ENCODE measurements around the gene RHPN2.

The RHPN2 gene

DNA sequence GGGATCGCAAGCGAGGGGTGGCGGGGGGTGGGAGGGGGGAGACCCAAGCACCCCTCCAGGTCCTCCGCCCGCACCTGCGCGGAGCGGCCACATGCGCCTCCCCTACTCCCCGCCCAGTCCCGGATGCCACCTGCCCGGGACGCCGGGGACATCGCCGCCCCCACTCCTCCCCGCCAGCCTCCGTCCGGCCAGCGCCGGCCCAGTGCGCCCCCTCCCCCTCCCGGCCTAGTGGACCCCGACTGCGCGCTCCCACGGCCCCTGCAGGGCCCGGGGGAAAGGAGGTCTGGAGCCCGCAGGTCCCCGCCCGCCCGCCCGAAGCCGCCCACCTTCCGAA is 263 bp downstream of the RHPN2 start:
- Histone ChIP-seq H3K27ac (ENCODE audit: low read depth, low read length, severe bottlenecking) (no peak overlapping the region), H3K4me1 (ENCODE audit: control insufficient read depth, insufficient read depth, low read length, poor library complexity, severe bottlenecking) (peaks cover 4% of the 10 kb centered on the region), H3K36me3 (ENCODE audit: control insufficient read depth, insufficient read depth, low read length) (no peaks in the 10 kb centered on the region), H3K9me3 (ENCODE audit: control insufficient read depth, low read length) (no peaks in the 10 kb centered on the region), H3K4me3 (ENCODE audit: extremely low read depth, insufficient read depth, low read length, poor library complexity, severe bottlenecking) (peak overlapping the region; percentile 53)
- 0% methylated on average over 3 to 17 of the region's 35 CpGs for WGBS, 2 experiments (ENCODE audit: insufficient coverage in 2 of 2)

DNA sequence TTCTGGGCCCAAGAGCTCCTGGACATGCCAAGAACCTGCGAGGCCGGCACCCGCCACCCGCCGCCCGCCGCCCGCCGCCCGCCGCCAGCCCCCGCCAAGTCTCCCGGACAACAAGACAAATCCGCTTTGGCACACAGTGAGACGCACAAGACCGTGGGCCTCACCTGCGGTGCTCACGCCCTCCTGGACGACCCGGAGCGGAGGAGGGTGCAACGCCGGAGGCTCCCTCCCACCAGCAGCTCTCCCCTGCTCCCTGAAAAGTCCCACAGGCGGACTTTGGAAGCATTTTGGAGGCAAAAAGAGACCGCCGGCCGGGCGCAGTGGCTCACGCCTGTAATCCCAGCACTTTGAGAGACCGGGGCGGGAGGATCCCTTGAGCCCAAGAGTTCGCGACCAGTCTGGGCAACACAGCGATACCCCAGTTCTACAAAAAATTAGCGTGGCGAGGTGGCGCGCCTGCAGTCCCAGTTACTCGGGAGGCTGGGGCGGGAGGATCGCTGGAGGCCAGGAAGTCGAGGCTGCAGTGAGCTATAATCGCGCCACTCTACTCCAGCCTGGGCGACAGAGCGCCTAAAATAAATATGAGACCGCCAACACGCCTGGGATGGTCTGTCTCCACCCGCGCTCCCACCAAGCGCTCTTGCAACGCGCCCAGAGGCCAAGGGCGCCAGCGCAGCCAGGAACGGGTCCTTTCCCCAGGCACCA is 783 bp downstream of the RHPN2 start:
- Histone ChIP-seq H3K4me3 (ENCODE audit: extremely low read depth, insufficient read depth, low read length, poor library complexity, severe bottlenecking) (peak overlapping the region; percentile 53), H3K9me3 (ENCODE audit: control insufficient read depth, low read length) (no peaks in the 10 kb centered on the region), H3K36me3 (ENCODE audit: control insufficient read depth, insufficient read depth, low read length) (no peaks in the 10 kb centered on the region), H3K4me1 (ENCODE audit: control insufficient read depth, insufficient read depth, low read length, poor library complexity, severe bottlenecking) (peaks cover 4% of the 10 kb centered on the region), H3K27ac (ENCODE audit: low read depth, low read length, severe bottlenecking) (no peak overlapping the region)
- WGBS, 2 experiments (ENCODE audit: insufficient coverage in 2 of 2), result 6 to 8% methylated on average over 31 to 50 of the region's 56 CpGs

DNA sequence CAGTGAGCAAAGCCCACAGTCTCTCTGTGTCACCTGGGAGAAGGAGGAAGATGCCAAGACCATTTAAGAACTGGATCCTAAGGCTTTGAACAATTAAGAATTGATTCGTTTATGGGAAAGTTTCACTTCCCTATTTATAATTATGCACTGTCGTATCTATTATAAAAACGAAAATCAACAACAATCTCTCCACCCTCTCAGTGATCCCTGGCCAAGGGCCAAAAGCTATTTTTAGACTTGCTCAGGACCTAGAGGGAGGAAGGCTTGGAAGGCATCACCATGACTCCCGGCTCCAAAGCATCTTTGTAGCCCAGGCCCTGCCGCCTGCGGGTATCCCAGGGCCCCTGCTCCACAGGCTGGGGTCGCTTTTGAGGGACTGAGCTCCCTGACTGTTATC is 1.3 kb downstream of the RHPN2 start:
- 24 to 39% methylated on average over 3 to 6 of the region's 7 CpGs for WGBS, 2 experiments (ENCODE audit: insufficient coverage in 2 of 2)
- H3K9me3 ChIP-seq (ENCODE audit: control insufficient read depth, low read length), result no peaks in the 10 kb centered on the region
- peak overlapping the region; percentile 53 for H3K4me3 ChIP-seq (ENCODE audit: extremely low read depth, insufficient read depth, low read length, poor library complexity, severe bottlenecking)
- peaks cover 5% of the 10 kb centered on the region for H3K4me1 ChIP-seq (ENCODE audit: control insufficient read depth, insufficient read depth, low read length, poor library complexity, severe bottlenecking)
- H3K36me3 ChIP-seq (ENCODE audit: control insufficient read depth, insufficient read depth, low read length), result no peaks in the 10 kb centered on the region
- no peak overlapping the region for H3K27ac ChIP-seq (ENCODE audit: low read depth, low read length, severe bottlenecking)

DNA sequence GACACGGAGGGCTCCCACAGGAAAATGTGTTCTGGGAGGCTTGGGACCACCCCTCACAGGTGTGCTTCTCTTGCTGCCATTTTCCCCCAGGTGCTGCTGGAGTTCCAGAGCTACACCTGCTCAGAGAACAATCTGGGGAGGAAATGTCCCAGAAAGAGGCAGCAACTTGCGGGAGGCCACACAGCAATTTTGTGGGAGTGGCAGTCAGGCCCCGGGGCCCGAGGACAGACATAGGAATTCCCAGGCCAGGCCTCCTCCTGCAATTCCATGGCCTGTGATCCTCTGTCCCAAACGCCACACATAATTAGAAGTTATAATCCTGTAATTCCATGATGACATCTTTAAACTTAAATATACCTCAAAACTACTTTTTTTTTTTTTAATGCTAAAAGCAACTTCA is 1.8 kb downstream of the RHPN2 start:
- Histone ChIP-seq H3K9me3 (ENCODE audit: control insufficient read depth, low read length) (no peaks in the 10 kb centered on the region), H3K27ac (ENCODE audit: low read depth, low read length, severe bottlenecking) (no peak overlapping the region), H3K36me3 (ENCODE audit: control insufficient read depth, insufficient read depth, low read length) (no peaks in the 10 kb centered on the region), H3K4me1 (ENCODE audit: control insufficient read depth, insufficient read depth, low read length, poor library complexity, severe bottlenecking) (peaks cover 8% of the 10 kb centered on the region), H3K4me3 (ENCODE audit: extremely low read depth, insufficient read depth, low read length, poor library complexity, severe bottlenecking) (no peak overlapping the region)
- 59 to 70% methylated on average over 4 to 5 of the region's 5 CpGs for WGBS, 2 experiments (ENCODE audit: insufficient coverage in 2 of 2)

DNA sequence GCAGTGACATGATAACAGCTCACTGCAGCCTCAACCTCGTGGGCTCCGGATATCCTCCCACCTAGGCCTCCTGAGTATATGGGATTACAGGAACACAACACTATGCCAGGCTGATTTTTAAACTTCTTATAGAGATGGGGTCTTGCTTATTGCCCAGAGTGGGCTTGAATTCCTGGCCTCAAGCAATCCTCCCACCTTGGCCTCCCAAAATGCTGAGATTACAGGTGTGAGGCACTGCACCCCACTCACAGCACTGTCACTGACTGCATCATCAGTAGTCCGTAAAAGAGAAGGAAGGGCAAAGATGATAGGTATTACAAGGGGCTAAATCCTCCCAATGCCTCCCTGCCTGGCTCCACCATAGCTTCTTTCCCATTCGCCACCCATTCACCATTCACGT is 4.1 kb downstream of the RHPN2 start:
- 86 to 94% methylated on average over 4 to 5 of the region's 5 CpGs for WGBS, 2 experiments (ENCODE audit: insufficient coverage in 2 of 2)
- Histone ChIP-seq H3K4me1 (ENCODE audit: control insufficient read depth, insufficient read depth, low read length, poor library complexity, severe bottlenecking) (peaks cover 8% of the 10 kb centered on the region), H3K4me3 (ENCODE audit: extremely low read depth, insufficient read depth, low read length, poor library complexity, severe bottlenecking) (no peak overlapping the region), H3K27ac (ENCODE audit: low read depth, low read length, severe bottlenecking) (no peak overlapping the region), H3K9me3 (ENCODE audit: control insufficient read depth, low read length) (no peaks in the 10 kb centered on the region), H3K36me3 (ENCODE audit: control insufficient read depth, insufficient read depth, low read length) (no peaks in the 10 kb centered on the region)

DNA sequence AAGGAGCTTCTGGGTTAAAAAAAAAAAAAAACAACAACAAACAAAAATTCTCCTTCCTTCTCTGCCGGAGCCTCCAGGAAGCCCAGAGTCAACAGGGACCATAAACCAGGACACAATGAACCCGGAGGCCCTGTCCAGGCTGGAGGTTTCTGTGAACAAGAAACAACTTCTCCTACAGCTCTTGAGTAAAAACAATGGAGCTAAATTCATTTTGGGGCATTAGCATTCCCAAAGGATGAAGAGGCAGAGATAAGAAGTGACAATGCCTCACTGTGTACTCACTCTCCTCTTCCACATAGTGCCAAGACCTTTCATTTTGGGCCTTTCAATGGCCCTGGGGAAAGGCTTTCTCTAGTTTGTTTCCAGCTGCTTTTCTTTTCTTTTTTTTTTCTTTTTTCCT is 9.0 kb downstream of the RHPN2 start:
- Histone ChIP-seq H3K9me3 (ENCODE audit: control insufficient read depth, low read length) (no peaks in the 10 kb centered on the region), H3K36me3 (ENCODE audit: control insufficient read depth, insufficient read depth, low read length) (peaks cover 6% of the 10 kb centered on the region), H3K4me1 (ENCODE audit: control insufficient read depth, insufficient read depth, low read length, poor library complexity, severe bottlenecking) (peaks cover 18% of the 10 kb centered on the region), H3K27ac (ENCODE audit: low read depth, low read length, severe bottlenecking) (peak overlapping the region; percentile 36), H3K4me3 (ENCODE audit: extremely low read depth, insufficient read depth, low read length, poor library complexity, severe bottlenecking) (no peak overlapping the region)
- WGBS, 2 experiments (ENCODE audit: insufficient coverage in 2 of 2), result no CpG with 5 or more reads among the region's 2 CpGs

DNA sequence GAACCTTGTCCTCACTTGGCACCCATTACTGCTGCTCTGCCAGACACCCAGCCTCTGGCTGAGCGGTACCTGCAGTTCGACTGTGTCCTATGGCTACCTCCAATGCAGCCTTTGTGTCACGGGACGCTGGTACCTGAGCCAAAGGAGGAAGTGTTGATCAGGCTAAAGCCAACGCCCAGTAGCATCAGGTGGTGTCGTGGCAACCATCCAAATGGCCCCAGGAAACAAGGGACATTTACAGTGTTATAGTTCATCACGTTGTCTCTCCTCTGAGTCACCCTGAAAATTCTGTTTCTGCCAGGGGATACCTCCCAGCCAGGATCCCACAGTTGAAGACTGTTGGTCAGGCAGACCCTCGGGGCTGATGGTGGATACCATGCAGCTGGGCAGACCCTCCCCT is 10.1 kb downstream of the RHPN2 start:
- Histone ChIP-seq H3K27ac (ENCODE audit: low read depth, low read length, severe bottlenecking) (no peak overlapping the region), H3K4me3 (ENCODE audit: extremely low read depth, insufficient read depth, low read length, poor library complexity, severe bottlenecking) (no peak overlapping the region), H3K9me3 (ENCODE audit: control insufficient read depth, low read length) (no peaks in the 10 kb centered on the region), H3K36me3 (ENCODE audit: control insufficient read depth, insufficient read depth, low read length) (peaks cover 9% of the 10 kb centered on the region), H3K4me1 (ENCODE audit: control insufficient read depth, insufficient read depth, low read length, poor library complexity, severe bottlenecking) (peaks cover 18% of the 10 kb centered on the region)
- 92 to 94% methylated on average over 8 of the region's 8 CpGs for WGBS, 2 experiments (ENCODE audit: insufficient coverage in 2 of 2)

DNA sequence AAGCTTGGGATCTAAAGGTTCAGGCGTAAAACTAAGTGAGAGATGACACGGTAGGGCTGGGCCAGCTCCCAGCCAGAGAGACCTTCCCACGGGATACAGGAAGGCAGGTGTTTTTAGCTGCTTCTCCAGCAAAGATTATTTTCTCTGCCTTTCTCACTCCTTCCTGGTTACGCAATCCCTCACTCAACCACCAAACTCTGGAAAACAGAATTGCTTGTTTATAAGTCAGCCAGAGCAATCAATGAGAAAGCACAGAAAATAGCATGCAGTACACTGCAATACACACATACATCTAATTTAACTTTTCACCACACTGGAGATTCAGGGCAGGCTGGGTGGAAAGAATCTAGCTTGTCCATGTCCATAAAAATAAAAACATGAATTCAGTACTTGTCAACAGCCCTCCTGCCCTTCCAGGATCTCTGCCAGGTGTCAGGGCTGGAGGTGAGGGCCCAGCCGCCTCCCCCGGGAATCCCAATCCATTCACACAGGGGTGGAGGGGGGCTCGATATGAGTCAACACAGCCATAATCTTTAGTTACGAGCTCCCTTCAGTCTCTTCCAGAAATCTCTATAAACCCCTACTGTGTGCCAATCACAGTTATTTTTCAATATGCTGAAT is 12.2 kb downstream of the RHPN2 start:
- Histone ChIP-seq H3K4me3 (ENCODE audit: extremely low read depth, insufficient read depth, low read length, poor library complexity, severe bottlenecking) (no peak overlapping the region), H3K27ac (ENCODE audit: low read depth, low read length, severe bottlenecking) (no peak overlapping the region), H3K9me3 (ENCODE audit: control insufficient read depth, low read length) (no peaks in the 10 kb centered on the region), H3K36me3 (ENCODE audit: control insufficient read depth, insufficient read depth, low read length) (peaks cover 9% of the 10 kb centered on the region), H3K4me1 (ENCODE audit: control insufficient read depth, insufficient read depth, low read length, poor library complexity, severe bottlenecking) (peaks cover 21% of the 10 kb centered on the region)
- WGBS, 2 experiments (ENCODE audit: insufficient coverage in 2 of 2), result 89 to 93% methylated on average over 6 to 7 of the region's 8 CpGs

DNA sequence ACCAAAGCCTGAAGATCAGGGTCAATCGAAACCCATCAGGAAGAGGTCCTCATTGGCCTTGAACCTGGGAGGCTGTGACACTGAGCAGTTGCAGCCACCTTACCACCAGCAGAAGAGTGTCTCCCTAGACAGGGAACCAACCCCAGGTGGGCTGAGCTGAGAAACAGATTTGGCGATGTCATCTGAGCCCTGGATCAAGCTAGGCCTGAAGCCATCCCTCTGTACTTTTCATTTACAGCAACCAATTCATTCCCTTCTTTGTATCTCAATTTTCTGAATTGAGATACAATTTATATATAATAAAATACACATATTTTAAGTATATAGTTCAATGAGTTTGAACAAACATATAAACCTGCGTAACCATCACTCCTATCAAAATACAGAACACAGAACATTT is 14.6 kb downstream of the RHPN2 start:
- 100% methylated on average over 1 to 2 of the region's 3 CpGs for WGBS, 2 experiments (ENCODE audit: insufficient coverage in 2 of 2)
- H3K4me3 ChIP-seq (ENCODE audit: extremely low read depth, insufficient read depth, low read length, poor library complexity, severe bottlenecking), result no peak overlapping the region
- peaks cover 16% of the 10 kb centered on the region for H3K4me1 ChIP-seq (ENCODE audit: control insufficient read depth, insufficient read depth, low read length, poor library complexity, severe bottlenecking)
- H3K27ac ChIP-seq (ENCODE audit: low read depth, low read length, severe bottlenecking), result no peak overlapping the region
- H3K36me3 ChIP-seq (ENCODE audit: control insufficient read depth, insufficient read depth, low read length), result peaks cover 9% of the 10 kb centered on the region
- no peaks in the 10 kb centered on the region for H3K9me3 ChIP-seq (ENCODE audit: control insufficient read depth, low read length)

DNA sequence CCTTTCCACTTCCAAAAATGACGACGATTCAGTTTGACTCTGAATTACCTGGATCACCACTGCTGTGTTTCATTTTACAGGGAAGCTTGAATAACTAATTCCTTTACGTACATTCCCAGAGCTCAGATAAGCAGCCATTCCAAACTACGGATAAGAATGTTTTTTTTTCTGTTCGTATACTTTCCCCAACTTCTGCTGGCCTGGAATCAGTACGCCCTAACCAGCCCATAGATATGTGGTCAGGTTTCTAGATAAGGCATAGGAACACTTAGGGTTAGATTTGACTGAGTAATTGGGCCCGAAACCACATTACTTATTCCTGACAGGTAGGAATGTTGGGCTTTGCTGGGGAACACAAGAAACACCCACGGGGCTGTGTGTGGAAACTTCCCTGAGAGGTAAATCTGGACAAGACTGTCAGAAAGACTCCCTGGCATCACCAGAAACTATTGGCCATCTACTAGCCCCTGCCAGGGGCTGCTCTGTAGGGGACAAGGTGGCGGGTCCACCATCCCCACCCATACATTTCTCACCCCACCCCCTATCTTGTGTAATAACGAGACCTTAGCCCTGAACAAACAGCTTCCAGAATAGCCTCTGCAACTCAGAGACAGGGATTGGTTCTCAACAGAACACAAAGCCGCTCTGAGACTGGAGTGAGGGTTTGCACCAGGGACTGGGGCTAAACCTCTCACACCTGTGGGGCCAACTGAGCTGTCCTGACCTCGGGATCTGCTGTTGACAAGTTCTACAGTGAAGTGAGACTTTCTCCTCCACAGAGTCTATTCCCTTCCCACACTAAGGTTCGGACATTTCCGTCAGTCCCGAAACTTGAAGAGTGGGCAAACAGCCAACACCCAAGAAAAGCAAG is 15.6 kb downstream of the RHPN2 start:
- H3K27ac ChIP-seq (ENCODE audit: low read depth, low read length, severe bottlenecking), result peak overlapping the region; percentile 57
- H3K36me3 ChIP-seq (ENCODE audit: control insufficient read depth, insufficient read depth, low read length), result peaks cover 5% of the 10 kb centered on the region
- peaks cover 14% of the 10 kb centered on the region for H3K4me1 ChIP-seq (ENCODE audit: control insufficient read depth, insufficient read depth, low read length, poor library complexity, severe bottlenecking)
- H3K4me3 ChIP-seq (ENCODE audit: extremely low read depth, insufficient read depth, low read length, poor library complexity, severe bottlenecking), result no peak overlapping the region
- 90 to 96% methylated on average over 9 to 11 of the region's 15 CpGs for WGBS, 2 experiments (ENCODE audit: insufficient coverage in 2 of 2)
- H3K9me3 ChIP-seq (ENCODE audit: control insufficient read depth, low read length), result no peaks in the 10 kb centered on the region
